Loucy (cell line): ENCODE data around the gene STEAP4.

Source experiments
- EZH2phosphoT487 ChIP-seq: fragments of 200-600 bp; IDR thresholded peaks from 2 replicates; pipeline ENCODE4 v1.6.1; 2018; ENCODE audit warnings: antibody characterized with exemption, mild to moderate bottlenecking, moderate library complexity, borderline replicate concordance
- TF ChIP-seq, protein P1 (sequence below): fragments of 200-600 bp; sonication (generic); conservative IDR thresholded peaks from 2 replicates; pipeline ENCODE4 v1.5.1; 2014; ENCODE audit warnings: mild to moderate bottlenecking, antibody characterized with exemption, low read length

DNA sequence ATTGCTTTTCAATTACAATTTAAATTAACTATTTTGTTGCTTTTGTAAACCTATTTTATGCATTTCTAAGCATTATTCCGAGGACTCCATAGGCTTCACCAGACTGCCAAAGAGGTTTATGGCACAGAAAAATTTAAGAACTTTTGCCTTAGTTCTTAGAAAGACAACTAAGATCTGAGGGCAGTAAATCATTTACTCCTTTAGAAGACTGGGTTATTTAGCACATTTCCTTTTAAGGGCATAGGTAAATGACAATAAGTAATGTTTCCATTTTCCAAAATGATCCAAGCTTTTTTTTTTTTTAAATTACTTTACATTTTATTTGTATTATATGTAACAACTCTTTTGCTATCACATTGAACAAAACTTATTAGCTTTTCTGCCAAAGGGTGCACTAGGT lies 15.0 kb upstream of the STEAP4 start:
- TF ChIP-seq, protein P1, sequence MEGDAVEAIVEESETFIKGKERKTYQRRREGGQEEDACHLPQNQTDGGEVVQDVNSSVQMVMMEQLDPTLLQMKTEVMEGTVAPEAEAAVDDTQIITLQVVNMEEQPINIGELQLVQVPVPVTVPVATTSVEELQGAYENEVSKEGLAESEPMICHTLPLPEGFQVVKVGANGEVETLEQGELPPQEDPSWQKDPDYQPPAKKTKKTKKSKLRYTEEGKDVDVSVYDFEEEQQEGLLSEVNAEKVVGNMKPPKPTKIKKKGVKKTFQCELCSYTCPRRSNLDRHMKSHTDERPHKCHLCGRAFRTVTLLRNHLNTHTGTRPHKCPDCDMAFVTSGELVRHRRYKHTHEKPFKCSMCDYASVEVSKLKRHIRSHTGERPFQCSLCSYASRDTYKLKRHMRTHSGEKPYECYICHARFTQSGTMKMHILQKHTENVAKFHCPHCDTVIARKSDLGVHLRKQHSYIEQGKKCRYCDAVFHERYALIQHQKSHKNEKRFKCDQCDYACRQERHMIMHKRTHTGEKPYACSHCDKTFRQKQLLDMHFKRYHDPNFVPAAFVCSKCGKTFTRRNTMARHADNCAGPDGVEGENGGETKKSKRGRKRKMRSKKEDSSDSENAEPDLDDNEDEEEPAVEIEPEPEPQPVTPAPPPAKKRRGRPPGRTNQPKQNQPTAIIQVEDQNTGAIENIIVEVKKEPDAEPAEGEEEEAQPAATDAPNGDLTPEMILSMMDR = no peak
- TF ChIP-seq EZH2phosphoT487 = no peak
